SH-SY5Y (cell line): Measurements from ENCODE around the gene STT3B.

Source experiments
- GATA2 ChIP-seq: IDR thresholded peaks from 2 replicates; pipeline ENCODE4 v1.6.1; 2011; ENCODE audit warnings: mild to moderate bottlenecking, low read depth, low read length
- GATA3 ChIP-seq: IDR thresholded peaks from 2 replicates; pipeline ENCODE4 v1.6.1; 2011; ENCODE audit warnings: low read depth, mild to moderate bottlenecking, low read length, moderate library complexity

- TF ChIP-seq GATA2 (no peak), GATA3 (no peak)
Observed at GRCh38 chr3:31653464-31653863, 120.7 kb downstream of the STT3B start.
